Kidney (tissue), 14 donors: ENCODE results near the gene MAB21L3. TPM values are rescaled to one million over a fixed set of nuclear protein-coding genes. Genes with fewer than 3 reads are reported as not detected.

Source experiments
- DNase-seq, 5 donors: peaks; one replicate each; pipeline ENCODE4 v3.0.0-alpha.2; 2013 to 2020
- FAIRE-seq: peaks from 2 replicates; lab custom pipeline; 2012; peaks lifted over from hg19 to GRCh38; lab: Jason Lieb, UNC
- H3K27ac ChIP-seq, 2 donors: one replicate each; pipeline ENCODE4 v1.7.0; 2013; ENCODE audit warnings: low read depth in 2 of 2, low read length in 2 of 2, inconsistent platforms in 1 of 2
- H3K27me3 ChIP-seq: one replicate; pipeline ENCODE4 v1.7.1; 2013; ENCODE audit warnings: low read length, inconsistent platforms; ENCODE audit not compliant: control insufficient read depth, insufficient read depth
- H3K36me3 ChIP-seq, 3 donors: one replicate each; pipeline versions ENCODE4 v1.7.0 to v1.7.1; 2013; ENCODE audit warnings: low read length in 3 of 3, control low read depth in 1 of 3, inconsistent platforms in 1 of 3; ENCODE audit not compliant: insufficient read depth in 3 of 3, control insufficient read depth in 2 of 3
- H3K4me1 ChIP-seq, 3 donors: one replicate each; pipeline versions ENCODE4 v1.7.0 to v1.7.1; 2013; ENCODE audit warnings: low read length in 3 of 3, inconsistent platforms in 1 of 3, low read depth in 1 of 3; ENCODE audit not compliant: control insufficient read depth in 2 of 3, insufficient read depth in 2 of 3
- H3K4me3 ChIP-seq, 3 donors: one replicate each; pipeline versions ENCODE4 v1.7.0 to v1.8.1; 2013; ENCODE audit warnings: low read length in 3 of 3, control low read depth in 1 of 3, inconsistent platforms in 1 of 3
- H3K9ac ChIP-seq, 3 donors: one replicate each; pipeline versions ENCODE4 v1.7.0 to v1.7.1; 2013; ENCODE audit warnings: low read length in 3 of 3, control low read depth in 1 of 3, inconsistent platforms in 1 of 3
- H3K9me3 ChIP-seq, 3 donors: one replicate each; pipeline versions ENCODE4 v1.7.0 to v1.7.1; 2013; ENCODE audit warnings: low read length in 3 of 3, control low read depth in 1 of 3, inconsistent platforms in 1 of 3; ENCODE audit not compliant: control insufficient read depth in 2 of 3, insufficient read depth in 1 of 3
- intact Hi-C: fragments of 100-400 bp; cut with DNase I; formaldehyde crosslinking; loops from one replicate; pipeline ENCODE4 v1.11.1; 2022
- polyA plus RNA-seq: library from polyadenylated mRNA; stranded (reverse); fragments of 350-450 nt; fragmentation: Illumina TruSeq; extraction: RNeasy Lipid Tissue Mini Kit (QIAGEN cat#74804); gene quantifications from one replicate; pipeline ENCODE4 v1.2.3, GENCODE V29; 2014; ENCODE audit warnings: low read depth, low replicate concordance; ENCODE audit not compliant: insufficient read depth
- total RNA-seq: library from RNA; stranded (reverse); fragmentation: NEBNext Ultra II Directional; extraction: Animal tissue kit (Norgen Biotek cat#: 25700); gene quantifications from one replicate; pipeline ENCODE4 v1.2.1, GENCODE V29; 2021
- TF ChIP-seq, protein P1 (sequence below): IDR thresholded peaks from 3 replicates; pipeline ENCODE4 v1.5.1; 2012; ENCODE audit warnings: mild to moderate bottlenecking, moderate library complexity, borderline replicate concordance; ENCODE audit not compliant: insufficient read depth; ENCODE audit errors: extremely low read depth
- donor health status: control.
- donor health status: control.
- donor health status: control.
- donor health status: control.
- donor health status: control.
- donor health status: DM: yes; HTN: yes; CAD: no.
- donor health status: Normal renal cell carcinoma (clear cell type).

Gene MAB21L3
- total and polyA plus RNA-seq, 2 donors from 2014 or later: 0.24 to 2.9 TPM

DNA sequence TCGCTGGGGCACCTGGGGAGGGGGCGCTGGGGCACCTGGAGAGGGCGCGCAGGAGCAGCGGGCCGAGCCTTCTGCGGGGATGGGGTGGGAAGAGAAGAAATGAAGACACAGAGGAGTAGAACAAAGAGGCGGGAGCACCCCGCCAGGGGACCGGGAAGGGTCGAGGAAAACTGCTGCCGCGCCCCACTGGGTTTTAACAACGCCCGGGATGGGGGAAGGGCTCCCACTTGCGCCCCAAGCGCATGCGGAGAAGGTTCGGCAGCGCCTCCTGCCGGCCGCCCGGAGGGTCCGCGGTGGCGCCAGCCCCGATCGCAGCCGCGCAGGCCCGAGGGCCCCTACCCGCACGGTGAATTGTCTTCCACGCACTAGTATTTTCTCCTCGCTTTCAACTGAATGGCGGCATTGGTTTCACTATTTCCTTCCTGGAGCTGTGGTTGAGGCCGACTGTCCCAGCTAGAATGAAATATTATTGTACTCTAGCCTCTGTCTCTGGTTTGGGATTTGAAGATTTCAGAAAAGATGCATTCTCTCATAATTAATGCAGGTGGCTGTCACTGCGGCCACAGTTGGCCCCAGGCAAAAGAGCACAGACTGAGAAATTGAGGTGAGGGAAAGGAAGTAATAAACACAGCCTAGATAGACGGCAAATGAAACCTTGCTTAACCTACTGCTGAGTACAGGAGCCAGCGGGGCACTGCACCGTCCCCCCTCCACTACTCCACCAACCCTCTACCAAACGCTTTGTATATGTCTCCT lies 57.3 kb downstream of the MAB21L3 start:
- Histone ChIP-seq H3K27me3 (no peaks in the 10 kb centered on the region), H3K36me3 (no peaks in the 10 kb centered on the region), H3K9ac (peak overlapping the region; percentile 43 to 77 (median 58)), H3K4me1 (peaks cover 0 to 15% (median 3%) of the 10 kb centered on the region in 3 donors), H3K27ac (peak overlapping the region; percentile 61 to 64), H3K9me3 (no peaks in the 10 kb centered on the region), H3K4me3 (peak overlapping the region; percentile 47 to 74 (median 61))
- peak; percentile 86 to 94 (median 92) for DNase-seq
- TF ChIP-seq, protein P1, sequence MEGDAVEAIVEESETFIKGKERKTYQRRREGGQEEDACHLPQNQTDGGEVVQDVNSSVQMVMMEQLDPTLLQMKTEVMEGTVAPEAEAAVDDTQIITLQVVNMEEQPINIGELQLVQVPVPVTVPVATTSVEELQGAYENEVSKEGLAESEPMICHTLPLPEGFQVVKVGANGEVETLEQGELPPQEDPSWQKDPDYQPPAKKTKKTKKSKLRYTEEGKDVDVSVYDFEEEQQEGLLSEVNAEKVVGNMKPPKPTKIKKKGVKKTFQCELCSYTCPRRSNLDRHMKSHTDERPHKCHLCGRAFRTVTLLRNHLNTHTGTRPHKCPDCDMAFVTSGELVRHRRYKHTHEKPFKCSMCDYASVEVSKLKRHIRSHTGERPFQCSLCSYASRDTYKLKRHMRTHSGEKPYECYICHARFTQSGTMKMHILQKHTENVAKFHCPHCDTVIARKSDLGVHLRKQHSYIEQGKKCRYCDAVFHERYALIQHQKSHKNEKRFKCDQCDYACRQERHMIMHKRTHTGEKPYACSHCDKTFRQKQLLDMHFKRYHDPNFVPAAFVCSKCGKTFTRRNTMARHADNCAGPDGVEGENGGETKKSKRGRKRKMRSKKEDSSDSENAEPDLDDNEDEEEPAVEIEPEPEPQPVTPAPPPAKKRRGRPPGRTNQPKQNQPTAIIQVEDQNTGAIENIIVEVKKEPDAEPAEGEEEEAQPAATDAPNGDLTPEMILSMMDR: peak; percentile 88
- FAIRE-seq: no peak
- intact Hi-C loops: no loop called here

DNA sequence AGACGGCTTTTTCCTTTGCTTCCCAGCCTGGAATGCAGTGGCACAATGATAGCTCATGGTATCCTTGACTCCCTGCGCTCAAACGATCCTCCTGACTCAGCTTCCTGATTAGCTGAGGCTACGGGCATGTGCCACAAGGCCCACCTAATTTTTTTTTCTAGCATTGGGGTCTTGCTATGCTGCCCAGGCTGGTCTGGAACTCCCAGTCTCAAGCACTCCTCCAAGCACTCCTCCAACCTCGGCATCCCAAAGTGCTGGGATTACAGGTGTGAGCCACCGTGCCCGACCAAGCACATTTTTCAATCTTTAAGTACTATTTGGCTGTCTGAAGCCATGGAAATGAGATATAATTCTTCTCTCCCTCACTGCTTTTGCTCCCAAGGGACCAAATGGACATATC lies 58.7 kb downstream of the MAB21L3 start:
- intact Hi-C loops: no loop called here
- TF ChIP-seq, protein P1: no peak
- Histone ChIP-seq H3K27me3 (no peaks in the 10 kb centered on the region), H3K4me1 (peaks cover 0 to 15% (median 3%) of the 10 kb centered on the region in 3 donors), H3K27ac (no peak overlapping the region), H3K36me3 (no peaks in the 10 kb centered on the region), H3K9me3 (no peaks in the 10 kb centered on the region), H3K9ac (no peak overlapping the region), H3K4me3 (no peak overlapping the region)
- no peak for DNase-seq
- FAIRE-seq: no peak

DNA sequence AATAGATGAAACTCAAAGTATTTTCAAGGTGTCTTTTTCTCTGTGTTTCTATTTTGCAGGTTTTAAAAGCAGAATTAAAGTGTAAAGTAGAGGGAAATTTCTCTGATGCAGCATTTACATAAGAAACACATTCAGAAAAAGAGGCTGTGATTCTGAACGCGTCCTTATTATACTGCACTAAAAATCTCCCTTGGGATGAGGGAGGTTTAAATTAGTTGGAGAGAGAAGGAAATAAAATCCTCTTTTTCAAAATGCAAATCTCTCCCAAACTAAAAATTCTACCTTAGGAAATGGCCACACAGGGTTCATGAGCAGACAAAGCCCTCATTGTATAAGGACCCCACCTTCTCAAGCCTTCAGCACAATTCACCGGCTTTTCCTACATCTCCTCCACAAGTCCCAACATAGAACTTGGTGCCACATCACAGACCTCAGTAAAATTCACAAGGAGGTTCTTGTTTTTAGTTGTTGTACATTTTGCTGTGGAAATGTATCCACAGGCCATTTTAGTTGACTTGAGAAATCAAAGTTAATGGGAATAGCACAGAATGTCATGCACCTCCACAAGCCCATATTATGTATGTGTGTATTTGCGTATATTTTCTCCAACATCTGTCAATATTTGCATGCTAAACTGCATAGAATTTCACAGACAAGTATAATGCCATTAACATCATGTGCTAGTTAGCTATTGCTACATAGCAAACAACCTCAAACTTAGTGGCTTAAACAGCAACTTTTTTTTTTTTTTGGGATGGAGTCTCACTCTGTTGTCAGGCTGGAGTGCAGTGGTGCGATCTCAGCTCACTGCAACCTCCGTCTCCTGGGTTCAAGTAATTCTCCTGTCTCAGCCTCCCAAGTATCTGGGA lies 59.8 kb downstream of the MAB21L3 start:
- no peaks in the 10 kb centered on the region for H3K9me3 ChIP-seq
- peaks cover 0 to 13% (median 3%) of the 10 kb centered on the region in 3 donors for H3K4me1 ChIP-seq
- H3K27me3 ChIP-seq: no peaks in the 10 kb centered on the region
- no peak overlapping the region for H3K4me3 ChIP-seq
- DNase-seq (no peak), FAIRE-seq (no peak)
- H3K9ac ChIP-seq: no peak overlapping the region
- no peaks in the 10 kb centered on the region for H3K36me3 ChIP-seq
- H3K27ac ChIP-seq: no peak overlapping the region
- intact Hi-C loops: no loop called here
- TF ChIP-seq, protein P1: no peak
